RPMI7951 (cell line): ENCODE results near the gene GRIK3. TPM values are rescaled to one million over a fixed set of nuclear protein-coding genes. Genes with fewer than 3 reads are reported as not detected.

Source experiments
- DNase-seq: peaks from one replicate; pipeline ENCODE4 v3.0.0-alpha.2; 2012; ENCODE audit warnings: low read depth
- total RNA-seq: library from RNA; depleted of rRNA; stranded (reverse); fragments of >200 nt; shearing (Covaris generic); gene quantifications from 2 replicates; pipeline ENCODE4 v1.2.3, GENCODE V29; 2014

Gene GRIK3
- total RNA-seq, 1 experiment from 2014 or later: not detected

DNA sequence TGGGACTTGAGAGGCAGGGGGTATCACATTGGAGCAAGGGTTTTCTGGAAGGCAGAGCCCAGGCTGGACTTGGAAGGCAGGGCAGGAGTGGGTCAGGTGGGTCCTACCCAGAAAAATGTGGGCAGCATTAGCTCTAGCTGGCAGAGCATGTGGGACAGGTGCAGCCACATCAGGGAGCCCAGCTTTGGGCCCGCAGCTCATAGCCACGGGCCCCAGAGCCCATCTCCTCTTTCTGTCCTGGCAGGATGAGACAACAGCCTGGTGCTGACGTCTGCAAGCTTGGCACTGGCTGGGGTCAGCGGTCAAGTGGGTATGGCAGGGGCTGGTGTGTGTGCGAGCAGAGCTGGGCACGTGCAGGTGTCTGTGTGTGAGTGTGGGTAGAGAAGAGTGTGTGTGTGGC is 154.7 kb downstream of the GRIK3 start:
- DNase-seq: no peak

DNA sequence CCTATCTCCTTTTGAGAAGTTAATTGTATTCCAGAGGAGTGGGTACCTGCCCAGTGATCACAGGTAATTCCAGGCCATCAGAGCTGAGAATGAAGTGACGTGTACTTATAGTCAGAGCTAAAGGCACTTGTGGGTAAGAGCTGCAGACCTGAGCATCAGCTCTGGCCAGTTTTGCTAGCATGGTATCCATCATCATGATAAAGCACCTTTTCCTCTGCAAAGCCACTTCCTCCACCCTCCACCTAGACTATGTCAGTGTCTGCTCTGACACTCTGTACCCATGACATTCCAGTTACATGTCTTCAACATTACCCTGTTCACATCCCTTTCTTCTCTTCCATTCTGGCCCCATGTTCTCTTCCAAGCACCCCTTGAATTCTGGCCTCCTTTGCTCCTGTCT is 157.3 kb downstream of the GRIK3 start:
- DNase-seq: no peak

DNA sequence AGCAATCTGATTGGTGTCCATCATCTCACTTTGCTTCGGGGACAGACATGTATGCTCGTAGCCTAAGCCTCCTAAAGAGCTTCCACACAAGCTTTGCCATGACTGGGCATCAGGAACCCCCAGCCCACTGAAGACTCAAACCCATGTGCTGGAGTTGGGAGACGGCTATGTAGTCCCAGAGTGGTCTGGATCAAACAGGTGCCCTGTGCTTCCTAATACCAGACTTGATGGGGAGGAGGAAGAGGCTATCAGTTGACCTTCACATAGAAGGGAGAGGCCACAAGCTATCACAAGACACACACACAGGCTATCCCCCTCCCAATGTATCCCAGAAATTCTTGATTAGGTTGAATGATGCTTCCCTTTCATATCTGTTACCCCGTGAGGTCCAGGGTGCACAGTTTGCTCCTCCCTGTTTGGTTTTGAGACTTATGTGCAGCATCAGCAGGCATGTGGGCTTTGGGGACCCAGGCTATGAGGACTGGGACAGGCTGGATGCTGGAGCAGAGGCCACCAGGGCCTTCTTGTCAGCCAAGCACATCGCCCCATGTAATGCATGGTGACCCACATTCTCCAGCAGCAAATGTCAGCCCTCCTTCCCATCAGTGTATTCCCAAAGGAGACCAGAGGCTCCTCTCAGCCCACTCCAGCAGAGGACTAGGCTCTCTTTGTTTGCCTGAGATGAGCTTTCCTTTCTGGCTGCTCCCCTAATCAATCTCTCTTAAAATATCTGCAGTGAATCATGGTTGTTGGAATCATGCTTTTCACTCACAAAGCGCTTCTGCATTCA is 159.8 kb downstream of the GRIK3 start:
- DNase-seq: no peak

DNA sequence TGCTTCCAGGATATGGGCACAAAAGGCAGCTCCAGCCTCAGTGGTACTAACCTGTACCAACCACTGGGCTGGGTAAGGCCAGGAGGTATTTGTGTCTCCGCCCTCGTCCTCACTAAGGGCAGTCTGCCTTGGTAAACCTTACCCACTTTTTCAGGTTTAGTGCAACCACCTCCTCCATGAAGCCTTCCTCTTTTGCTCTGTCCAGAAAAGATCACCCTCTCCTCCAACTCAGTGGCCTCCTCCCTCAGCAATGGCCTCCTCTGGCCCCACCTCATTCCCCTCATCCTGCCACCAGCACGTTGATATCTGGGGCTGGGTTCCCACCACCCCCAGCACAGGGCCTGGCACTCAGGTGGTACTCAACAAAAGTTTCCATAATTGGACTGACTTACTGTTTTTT is 161.5 kb downstream of the GRIK3 start:
- no peak for DNase-seq

DNA sequence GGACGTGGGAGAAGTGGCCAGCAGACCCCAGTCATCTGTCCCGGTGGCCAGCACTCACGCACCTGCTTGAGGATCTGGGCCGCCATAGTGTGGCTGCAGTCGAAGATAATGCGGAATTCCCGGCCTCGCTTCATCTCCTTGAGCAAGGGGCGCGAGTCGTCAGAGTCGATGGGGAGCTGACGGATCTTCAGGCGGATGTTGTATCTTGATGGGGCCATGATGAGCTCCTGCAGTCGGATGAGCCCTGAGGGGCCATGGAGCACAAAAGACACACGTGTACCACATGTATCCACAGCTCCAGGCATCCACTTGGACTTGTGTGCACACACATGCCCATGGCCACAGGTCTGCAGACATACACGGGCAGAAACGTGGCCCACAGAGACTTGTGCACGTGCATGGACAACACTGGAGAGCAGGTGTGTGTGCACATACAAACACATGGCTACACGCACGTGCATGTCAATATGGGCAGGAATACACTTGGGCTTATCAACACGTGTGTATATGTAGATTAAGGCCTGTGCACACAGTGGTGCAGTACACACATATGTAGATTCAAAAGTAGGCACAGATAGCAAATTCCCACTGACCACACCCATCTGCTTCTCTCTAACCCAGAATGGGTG is 162.1 kb downstream of the GRIK3 start:
- no peak for DNase-seq

DNA sequence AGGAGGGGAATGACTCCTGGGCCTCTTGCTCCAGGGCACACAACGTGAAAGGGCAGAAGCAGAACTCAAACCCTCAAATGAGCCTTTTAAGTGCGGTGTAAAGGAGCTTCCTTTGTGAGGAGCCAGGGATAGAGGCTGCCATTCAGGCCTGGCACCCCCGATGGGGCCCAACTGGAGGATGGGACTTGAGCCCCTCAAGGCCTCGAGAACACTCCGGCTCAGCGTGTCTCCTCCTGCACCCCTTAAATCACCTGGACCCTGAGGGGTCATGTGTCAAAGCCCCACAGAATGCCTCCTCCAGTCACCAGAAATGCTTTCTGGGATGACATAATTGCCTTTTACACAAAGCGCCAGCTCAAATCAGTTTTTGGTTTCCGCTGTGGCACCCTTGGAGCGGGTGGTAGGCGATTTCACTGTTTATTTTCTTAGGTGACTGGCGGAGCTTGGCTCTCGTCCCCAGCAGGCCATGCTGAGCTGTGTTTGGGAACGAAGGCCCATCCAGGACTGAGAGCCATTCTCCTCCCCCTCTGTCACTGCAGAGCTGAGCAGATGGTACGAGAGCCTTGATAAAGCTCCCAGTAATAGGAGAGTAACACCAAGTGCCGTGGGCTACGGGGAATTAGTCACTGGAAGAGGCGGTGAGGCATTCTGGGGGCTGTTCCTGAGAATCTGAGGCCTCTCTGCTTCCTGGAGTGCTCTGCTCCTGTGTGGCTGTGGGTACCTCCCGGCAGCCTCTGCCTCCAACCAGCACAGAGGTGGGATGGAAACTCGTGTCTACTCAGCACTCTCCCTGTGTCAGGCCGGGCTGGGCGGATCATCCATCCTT is 163.0 kb downstream of the GRIK3 start:
- peak; percentile 24 for DNase-seq

GRCh38 chr1:36869826-36870225 is 164.5 kb downstream of the GRIK3 start:
- DNase-seq: no peak

- DNase-seq: no peak
These were observed 165.3 kb downstream of the GRIK3 start for GRCh38 chr1:36869054-36869453.

GRCh38 chr1:36867575-36867974 is 166.7 kb downstream of the GRIK3 start:
- no peak for DNase-seq

DNA sequence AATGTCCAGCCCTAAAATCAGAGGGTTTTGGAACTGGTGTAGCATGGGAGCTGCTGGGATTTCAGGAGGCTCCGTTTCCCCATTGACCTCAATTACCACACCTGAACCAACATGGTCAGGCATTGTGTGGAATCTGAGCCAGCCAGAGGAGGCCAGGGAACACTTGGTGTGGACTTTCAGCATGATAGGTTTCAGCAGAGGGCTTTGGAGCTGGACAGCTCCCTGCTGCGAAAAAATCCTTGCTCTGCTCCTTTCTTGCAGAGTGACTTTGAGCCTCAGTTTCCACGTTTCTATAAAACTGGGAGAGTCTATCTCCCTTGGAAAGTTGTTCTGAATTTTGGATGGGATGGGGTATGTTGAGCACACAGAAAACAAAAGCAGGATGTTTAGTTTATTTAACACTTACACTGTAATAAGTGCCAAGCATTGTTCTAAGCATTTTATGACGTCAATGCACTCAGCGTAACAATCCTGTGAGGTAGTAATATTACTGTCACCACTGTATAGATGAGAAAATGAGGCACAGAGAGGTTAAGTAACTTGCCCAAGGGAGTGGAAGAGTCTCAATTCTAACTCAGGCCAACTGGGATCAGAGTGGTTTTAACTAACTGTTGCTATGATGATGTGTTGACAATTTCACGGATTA is 168.0 kb downstream of the GRIK3 start:
- DNase-seq: no peak

DNA sequence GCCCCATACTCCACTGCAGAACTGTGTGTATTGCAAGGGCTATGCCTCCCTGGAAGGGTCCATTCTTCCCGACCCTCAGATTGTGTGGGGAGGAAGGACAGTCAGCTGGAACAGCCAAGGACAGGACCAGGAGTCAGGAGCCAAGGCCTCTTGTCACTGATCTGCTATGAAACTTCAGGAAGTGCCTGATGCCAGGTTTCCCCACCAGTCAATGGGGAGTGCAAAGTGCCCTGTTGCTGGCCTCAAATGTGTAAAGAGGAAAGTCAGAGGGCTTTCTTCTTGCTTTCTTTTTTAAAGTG is 168.8 kb downstream of the GRIK3 start:
- DNase-seq: no peak

DNA sequence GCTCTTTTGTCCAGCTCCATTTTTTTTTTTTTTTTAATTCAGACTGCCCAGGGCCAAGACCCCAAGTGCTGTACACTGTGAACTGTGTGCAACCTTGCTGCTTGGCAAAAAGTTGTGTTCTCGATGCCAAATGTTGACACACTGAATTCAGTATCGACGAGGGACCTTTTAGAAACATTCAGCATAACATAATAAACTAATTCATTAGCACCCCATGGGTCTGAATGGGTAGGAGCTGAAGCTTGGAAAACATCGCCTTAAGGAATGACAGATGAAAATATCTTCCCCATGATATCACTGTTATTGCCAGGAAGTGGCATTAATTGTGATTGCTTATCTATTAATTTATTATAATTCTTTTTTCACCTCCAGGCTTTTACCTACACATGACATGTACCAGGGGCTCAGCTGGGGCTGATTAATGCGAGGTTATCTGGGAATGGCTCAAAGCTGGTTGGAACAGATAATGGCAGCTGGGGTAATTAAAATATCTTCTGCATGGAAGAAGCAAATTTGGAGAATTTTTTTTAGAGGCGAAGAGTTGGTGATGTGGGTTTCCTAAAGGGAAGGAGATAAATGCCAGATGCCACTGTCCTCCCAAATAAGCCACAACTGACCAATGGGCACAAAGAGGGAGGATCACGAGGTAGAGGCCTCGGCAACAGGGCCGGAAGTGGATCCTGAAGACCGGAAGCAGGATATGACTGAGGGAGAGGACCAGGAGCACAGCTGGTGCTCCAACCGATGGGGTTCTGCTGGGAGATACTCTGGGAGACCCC is 169.3 kb downstream of the GRIK3 start:
- no peak for DNase-seq

DNA sequence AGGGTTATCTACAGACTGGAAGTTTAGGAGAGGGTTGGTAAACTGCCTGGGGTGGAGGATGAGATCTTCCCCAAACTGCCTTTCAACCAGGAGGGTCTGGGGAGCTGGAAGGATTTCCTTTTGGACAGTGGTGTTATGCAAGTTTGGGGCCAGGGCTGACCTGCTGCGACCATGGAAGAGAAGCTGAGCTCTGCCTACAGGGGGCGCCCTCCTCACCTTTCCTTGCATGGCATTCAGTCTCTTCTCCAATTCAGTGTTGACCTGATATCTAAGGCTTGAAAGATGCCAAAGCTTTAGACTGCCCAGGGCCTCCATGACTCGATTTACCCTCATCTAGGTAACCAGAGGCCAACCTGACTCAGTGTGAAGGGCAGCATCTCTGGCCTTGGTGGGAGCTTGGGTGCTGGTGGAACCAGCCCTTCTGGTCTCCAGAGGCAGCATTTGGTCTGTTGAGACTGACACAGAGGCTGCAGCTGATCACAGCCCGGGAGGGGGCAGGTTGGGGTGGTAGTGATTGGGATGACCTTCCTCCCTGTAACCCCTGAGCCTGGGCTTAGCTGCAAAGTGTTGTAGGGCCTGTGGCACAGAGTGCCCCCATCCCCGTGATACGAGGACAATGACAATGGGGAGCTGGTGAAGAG is 170.0 kb downstream of the GRIK3 start:
- no peak for DNase-seq

- no peak for DNase-seq
These were observed 170.8 kb downstream of the GRIK3 start for GRCh38 chr1:36863500-36863899.

GRCh38 chr1:36863061-36863460 is 171.3 kb downstream of the GRIK3 start:
- no peak for DNase-seq

DNA sequence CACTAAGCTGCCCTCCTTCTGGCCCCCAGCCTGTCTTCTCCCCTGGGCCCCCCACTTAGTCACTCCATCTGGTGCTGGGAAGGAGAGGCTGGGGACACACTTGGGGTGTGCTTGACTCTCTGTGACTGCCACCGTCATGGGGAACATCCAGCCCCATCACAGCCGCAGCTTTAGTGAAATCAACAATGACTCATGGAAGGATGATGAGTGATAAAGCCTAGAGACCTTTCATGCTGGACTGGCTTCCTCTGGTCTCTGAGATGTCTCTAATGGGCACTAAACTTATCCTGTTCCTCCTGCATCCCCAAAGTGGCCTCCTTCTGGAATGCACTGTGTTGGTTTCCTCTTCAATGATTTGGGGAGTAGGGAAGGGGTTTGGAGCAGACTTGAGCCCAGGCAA is 172.9 kb downstream of the GRIK3 start:
- DNase-seq: no peak

- no peak for DNase-seq
These were observed 174.4 kb downstream of the GRIK3 start for GRCh38 chr1:36859926-36860325.

DNA sequence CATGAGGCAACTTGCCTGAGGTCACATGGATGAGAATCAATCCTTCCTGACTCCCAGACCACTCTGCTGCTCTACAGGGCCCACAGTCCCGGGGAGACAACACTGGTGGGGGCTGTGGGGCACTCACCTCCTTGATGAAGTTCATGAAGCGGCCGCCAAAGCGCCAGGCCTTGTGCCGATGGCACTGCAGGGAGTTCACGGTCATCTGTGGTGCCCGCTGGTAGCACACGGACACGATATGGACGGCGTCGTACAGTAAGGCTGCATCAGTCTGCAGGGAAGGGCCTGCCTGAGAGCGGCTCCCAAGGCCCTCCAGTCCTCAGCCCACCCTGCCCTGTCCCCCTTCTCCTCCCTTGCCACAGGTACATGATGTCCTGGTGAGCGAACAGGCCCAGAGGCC is 175.3 kb downstream of the GRIK3 start:
- DNase-seq: no peak

DNA sequence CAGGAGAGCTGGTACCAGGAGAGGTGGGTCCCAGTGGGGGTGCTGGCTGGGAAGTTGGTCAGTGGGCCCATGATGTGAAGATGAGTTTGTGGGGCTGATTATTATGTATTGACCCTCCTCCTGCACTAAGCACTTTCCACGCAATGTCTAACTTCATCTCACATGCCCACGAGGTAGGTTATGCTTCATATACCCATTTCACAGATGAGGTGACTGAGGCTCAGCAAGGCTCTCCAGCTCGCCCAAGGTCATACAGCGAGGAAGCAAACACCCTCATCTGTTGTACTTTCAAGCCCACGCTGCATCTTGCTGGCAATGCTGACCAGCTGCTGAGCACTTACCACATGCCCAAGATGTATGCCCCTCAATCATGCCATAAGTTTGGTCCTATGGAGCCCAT is 175.8 kb downstream of the GRIK3 start:
- no peak for DNase-seq

DNA sequence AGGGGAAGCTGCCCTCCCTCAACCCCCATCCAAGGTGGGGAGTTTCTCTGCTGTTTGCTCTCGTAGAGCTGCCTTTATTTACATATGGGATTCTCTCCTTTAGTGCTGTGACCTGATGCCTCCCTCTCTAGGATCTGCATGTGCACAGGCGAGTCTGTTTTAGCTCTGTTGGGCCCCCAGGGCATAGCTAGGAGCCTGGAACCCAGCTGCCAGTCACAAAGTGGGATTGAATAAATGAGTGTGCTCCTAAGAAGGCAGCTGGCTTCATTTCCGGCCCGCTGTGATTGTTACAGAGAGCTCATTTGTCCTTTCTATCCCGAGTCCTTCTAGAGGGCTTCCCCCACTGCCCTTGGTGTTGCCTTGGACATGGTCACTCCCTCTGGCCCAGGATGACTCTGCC is 176.6 kb downstream of the GRIK3 start:
- peak; percentile 18 for DNase-seq
